Measurements from ENCODE around the gene NISCH. TPM values are rescaled to one million over a fixed set of nuclear protein-coding genes. Genes with fewer than 3 reads are reported as not detected.

The NISCH gene
- polyA plus RNA-seq, 2 of the 4 experiments (the other 2 are of a cell fraction) = 17.3 to 18.2 TPM

GRCh38 chr3:52422669-52423068 lies 32.7 kb upstream of the NISCH start:
- no peak for TF ChIP-seq MAZ (IDR thresholded peaks at IDR 0.05; ENCODE audit: borderline replicate concordance, low read depth, low read length)
- no peak for TF ChIP-seq JUNB (IDR thresholded peaks at IDR 0.05)
- no peak for TF ChIP-seq MYC (IDR thresholded peaks at IDR 0.05; ENCODE audit: borderline replicate concordance, low read length)
- no peak for TF ChIP-seq RARB (CRISPR knock-in tag; IDR thresholded peaks at IDR 0.05)
- TF ChIP-seq PHF8 (IDR thresholded peaks at IDR 0.05; ENCODE audit: borderline replicate concordance, low read depth) = no peak
- ChIA-PET POLR2A (no interaction called here), CTCF (interaction anchor here (1.7 to 20.8 kb wide), 2 partner anchors 9 to 25 kb away, joined by 11 to 351 read pairs; partner anchors contain the start of genes SEMA3G and TNNC1)
- Histone ChIP-seq H3K27ac (no peak overlapping the region), H3K4me3 (no peak overlapping the region), H3K4me1 (no peaks in the 10 kb centered on the region), H3K4me2 (no peak overlapping the region), H3K9me3 (no peaks in the 10 kb centered on the region)
- ATAC-seq = no peak; a peak in 1 of 6 replicates
- WGBS (ENCODE audit: missing lambda C conversion rate) = 68% methylated on average over 3 of the region's 3 CpGs
- DNase-seq (ENCODE audit: low read depth in 1 of 2, low spot score in 1 of 2) = no peak
- no peak for FAIRE-seq

- Histone ChIP-seq H3K4me1 (no peaks in the 10 kb centered on the region), H3K4me3 (no peak overlapping the region), H3K27ac (no peak overlapping the region), H3K4me2 (no peak overlapping the region), H3K9me3 (no peaks in the 10 kb centered on the region)
- ChIA-PET POLR2A (no interaction called here), CTCF (interaction anchor here (1.7 to 20.8 kb wide), 2 partner anchors 10 to 24 kb away, joined by 11 to 351 read pairs; partner anchors contain the start of genes SEMA3G and TNNC1)
- ATAC-seq = no peak
- DNase-seq (ENCODE audit: low read depth in 1 of 2, low spot score in 1 of 2) = no peak
- FAIRE-seq = no peak
- 54% methylated on average over 4 of the region's 5 CpGs for WGBS (ENCODE audit: missing lambda C conversion rate)
- no peak for TF ChIP-seq EHMT2 (IDR thresholded peaks at IDR 0.05; ENCODE audit: low read depth)
- no peak for TF ChIP-seq E2F6 (IDR thresholded peaks at IDR 0.05; ENCODE audit: borderline replicate concordance, low read depth)
- no peak for TF ChIP-seq RFX5 (IDR thresholded peaks at IDR 0.05)
- no peak for TF ChIP-seq HOXB5 (CRISPR knock-in tag; IDR thresholded peaks at IDR 0.05)
Measured at GRCh38 chr3:52423173-52423572, 32.2 kb upstream of the NISCH start.

GRCh38 chr3:52428151-52429005 lies 27.0 kb upstream of the NISCH start:
- ChIA-PET CTCF (interaction anchor here (0.9 to 20.8 kb wide), 16 partner anchors 9 to 231 kb away, joined by 3 to 351 read pairs (median 4); partner anchors contain the start of genes SEMA3G and TNNC1), POLR2A (no interaction called here)
- WGBS (ENCODE audit: missing lambda C conversion rate) = 13% methylated on average over 7 of the region's 7 CpGs
- H3K4me3 ChIP-seq = no peak overlapping the region
- no peak overlapping the region for H3K4me2 ChIP-seq
- no peaks in the 10 kb centered on the region for H3K4me1 ChIP-seq
- DNase-seq (ENCODE audit: low read depth in 1 of 2, low spot score in 1 of 2) (peak; percentile 45 to 61), FAIRE-seq (no peak), ATAC-seq (peak; percentile 93 to 98)
- H3K27ac ChIP-seq = no peak overlapping the region
- H3K9me3 ChIP-seq = no peaks in the 10 kb centered on the region
- TF ChIP-seq HEYL (CRISPR knock-in tag; IDR thresholded peaks at IDR 0.05) = no peak
- no peak for TF ChIP-seq KDM1A (IDR thresholded peaks at IDR 0.05; ENCODE audit: low read depth)
- peak; percentile 60 for TF ChIP-seq SMC3 (IDR thresholded peaks at IDR 0.05)
- peak; percentile 64 to 74 for TF ChIP-seq RAD21 (conservative IDR thresholded peaks at IDR 0.05 in 1 of 2, IDR thresholded peaks at IDR 0.05 in 1 of 2)
- no peak for TF ChIP-seq HES2 (IDR thresholded peaks at IDR 0.05)
- no peak for TF ChIP-seq RNF2 (IDR thresholded peaks at IDR 0.05; ENCODE audit: borderline replicate concordance, low read depth)
- no peak for TF ChIP-seq GATA3 (IDR thresholded peaks at IDR 0.05; ENCODE audit: borderline replicate concordance)
- TF ChIP-seq CTCF (IDR thresholded peaks at IDR 0.05) = peak; percentile 68
